ENCODE results near the gene GRID1.

GRID1 gene

DNA sequence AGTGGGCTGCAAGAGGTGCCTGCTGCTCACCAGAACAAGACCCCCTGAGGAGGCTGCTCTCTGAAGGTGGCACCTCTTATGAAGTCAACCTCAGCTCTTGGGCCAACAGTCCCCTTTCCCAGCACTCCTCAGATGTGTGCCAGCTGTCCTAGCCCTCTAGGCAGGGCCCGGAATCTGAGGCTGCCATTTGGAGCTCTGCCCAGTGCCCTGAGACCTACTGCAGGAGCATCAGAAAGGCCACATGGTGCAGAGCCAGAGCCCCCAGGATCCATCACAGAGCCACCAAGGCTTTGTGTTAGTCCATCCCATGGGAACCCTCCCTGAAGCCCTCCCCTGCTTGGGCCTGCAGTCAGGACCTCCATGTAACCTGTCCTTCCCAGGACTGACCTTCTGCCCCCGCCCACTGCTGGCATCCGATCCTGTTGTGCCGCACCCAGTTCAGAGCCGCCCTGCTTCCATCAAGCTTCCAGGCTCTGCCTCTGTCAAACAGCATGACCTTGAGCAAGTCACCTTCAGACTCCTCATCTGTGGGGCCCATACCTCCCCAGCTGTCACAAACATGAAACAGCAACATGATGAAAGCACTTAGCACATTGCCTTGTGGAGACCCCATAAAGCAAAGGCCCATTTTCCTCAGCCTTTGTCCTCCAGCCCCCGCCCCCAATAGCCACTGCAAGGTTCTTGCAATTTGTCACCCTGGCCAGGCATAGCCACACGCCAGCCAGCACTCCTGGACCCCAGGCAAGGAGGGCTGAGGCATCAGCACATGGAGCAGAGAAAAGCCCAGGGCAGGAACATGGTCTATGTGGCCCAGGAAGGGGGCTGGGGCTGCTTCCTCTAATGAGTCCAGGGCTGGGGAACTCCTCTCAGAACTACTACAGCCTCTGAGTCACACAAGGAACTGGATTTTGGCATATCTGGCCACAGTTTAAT is 51.7 kb downstream of the GRID1 start:
- no peak for DNase-seq (ENCODE audit: low read depth, low spot score)

DNA sequence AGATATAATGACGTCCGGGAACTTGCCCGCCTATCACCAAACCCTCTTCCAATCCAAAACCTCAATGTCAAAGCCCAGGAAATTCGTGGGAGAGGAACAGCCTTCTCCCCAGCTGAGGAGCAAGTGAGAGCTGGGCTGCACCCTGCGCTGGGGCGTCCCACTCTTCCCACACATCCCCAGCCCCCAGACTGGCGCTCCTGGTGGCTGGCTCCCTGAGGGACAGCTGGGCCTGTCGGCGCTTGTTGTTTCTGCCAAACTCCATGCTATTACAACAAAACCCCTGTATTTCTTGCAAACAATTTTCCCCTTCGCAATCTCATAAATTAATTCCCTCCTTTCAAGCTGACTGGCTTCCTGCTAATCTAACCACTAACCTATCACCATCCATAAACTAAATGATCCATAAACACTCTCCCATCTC is 53.0 kb downstream of the GRID1 start:
- no peak for DNase-seq (ENCODE audit: low read depth, low spot score)

- no peak for DNase-seq (ENCODE audit: low read depth, low spot score)
Observed at GRCh38 chr10:86312701-86313270, 53.8 kb downstream of the GRID1 start.

- DNase-seq (ENCODE audit: low read depth, low spot score): no peak
Observed at GRCh38 chr10:86311906-86312305, 54.7 kb downstream of the GRID1 start.

DNA sequence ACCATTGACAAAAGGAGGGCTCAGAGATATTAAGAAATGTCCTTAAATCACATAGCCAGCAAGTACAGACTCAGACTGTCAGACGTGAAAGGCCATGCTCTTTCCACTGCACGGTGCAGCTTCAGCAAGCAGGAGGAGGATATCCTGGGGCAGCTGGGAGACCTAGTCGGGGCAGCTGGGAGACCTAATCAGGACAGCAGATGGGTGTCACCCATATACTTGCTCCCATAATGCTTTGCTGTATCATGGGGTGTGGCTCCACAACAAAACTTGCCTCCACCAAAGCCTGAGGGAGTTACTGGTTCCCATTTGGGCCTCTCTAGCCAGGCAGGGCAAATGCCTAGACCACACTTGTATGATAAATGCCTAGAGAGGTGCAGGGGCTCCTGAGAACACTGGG is 55.4 kb downstream of the GRID1 start:
- no peak for DNase-seq (ENCODE audit: low read depth, low spot score)

- DNase-seq (ENCODE audit: low read depth, low spot score): no peak
Observed at GRCh38 chr10:86310702-86311101, 55.9 kb downstream of the GRID1 start.

- no peak for DNase-seq (ENCODE audit: low read depth, low spot score)
Observed at GRCh38 chr10:86310291-86310690, 56.3 kb downstream of the GRID1 start.

- DNase-seq (ENCODE audit: low read depth, low spot score): no peak
Observed at GRCh38 chr10:86308056-86308455, 58.5 kb downstream of the GRID1 start.

DNA sequence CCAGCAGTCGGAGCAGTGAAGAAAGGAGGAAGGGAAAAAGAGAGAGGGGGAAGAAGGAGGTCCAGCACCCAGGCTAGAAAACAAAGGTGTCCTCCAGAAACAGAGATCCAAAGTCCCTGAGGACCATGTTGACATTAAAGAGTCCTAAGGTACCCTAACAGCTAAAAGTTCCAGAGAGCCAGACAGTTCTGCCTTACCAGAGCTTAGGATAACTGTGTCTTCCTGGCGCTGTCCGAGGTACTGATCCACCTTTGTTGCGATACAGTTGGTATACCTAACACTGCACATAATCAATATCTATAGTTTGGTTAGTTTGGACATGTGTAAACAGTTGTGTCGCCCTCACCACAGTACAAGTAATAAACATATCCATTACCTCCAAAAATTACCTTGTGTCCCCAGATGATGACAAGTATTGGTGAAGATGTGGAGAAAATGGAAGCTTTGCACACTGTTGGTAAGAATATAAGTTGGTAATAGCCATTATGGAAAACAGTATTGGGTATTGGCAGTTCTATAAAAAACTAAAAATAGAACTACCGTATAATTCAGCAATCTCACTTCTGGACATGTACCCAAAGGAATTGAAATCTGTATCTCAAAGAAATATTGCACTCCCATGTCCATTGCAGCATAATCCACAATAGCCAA is 59.8 kb downstream of the GRID1 start:
- no peak for DNase-seq (ENCODE audit: low read depth, low spot score)

DNA sequence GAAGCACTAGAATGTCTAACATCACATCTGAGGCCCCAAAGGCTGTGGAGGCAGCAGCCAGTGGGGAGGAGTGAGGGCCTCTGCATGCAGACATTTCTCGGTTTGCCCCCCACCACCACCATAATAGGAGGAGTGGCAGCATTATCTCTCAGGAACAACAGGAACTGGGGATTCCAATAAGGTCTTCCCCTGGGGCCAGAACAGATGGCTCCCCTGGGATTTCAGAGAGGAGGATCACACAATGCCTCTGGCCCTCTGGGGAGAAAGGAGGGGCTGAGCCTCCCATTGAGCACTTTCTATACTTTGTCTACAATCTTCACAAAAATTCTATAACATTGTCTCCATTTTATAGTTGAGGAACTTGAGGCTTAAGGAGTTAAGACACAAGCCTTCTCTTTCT is 61.1 kb downstream of the GRID1 start:
- DNase-seq (ENCODE audit: low read depth, low spot score): no peak

DNA sequence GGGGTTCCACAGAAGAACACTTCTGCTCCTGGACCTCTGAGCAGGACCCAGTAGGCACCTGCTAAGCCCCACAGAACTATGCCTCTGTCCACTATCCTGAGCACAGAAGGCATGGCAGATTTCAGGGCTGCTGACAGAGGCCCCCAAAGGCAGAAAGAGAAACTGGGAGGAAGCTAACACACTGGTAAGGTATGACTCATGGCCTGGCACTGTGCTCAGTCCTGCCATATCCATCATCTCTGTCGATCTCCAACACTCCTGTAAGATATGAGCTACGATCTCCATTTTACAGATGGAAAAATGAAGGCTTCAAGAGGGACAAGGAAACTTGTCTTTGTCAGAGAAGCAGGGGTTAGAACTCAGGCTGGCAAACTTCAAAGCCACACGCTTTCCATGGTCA is 62.2 kb downstream of the GRID1 start:
- no peak for DNase-seq (ENCODE audit: low read depth, low spot score)

GRCh38 chr10:86303626-86304025 is 63.0 kb downstream of the GRID1 start:
- DNase-seq (ENCODE audit: low read depth, low spot score): no peak

DNA sequence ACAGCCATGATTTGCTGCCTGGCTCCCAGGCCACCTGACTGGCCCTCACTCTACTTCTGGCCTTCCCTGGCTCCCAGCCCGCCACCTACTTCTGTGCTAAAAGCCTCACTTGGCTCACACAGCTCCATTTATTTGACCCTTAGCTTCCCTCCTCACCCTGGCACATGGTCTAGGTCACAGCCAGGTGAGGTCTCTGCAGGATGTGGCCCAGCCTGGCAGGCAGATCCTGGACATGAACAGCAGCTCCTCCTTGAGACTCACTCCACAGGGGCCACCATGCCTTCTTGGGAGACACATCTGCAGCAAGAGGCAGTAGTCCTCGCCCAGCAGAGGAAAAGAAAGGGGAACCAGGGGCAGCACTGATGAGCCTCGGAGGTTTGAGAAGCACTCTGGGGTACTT is 64.6 kb downstream of the GRID1 start:
- no peak for DNase-seq (ENCODE audit: low read depth, low spot score)

DNA sequence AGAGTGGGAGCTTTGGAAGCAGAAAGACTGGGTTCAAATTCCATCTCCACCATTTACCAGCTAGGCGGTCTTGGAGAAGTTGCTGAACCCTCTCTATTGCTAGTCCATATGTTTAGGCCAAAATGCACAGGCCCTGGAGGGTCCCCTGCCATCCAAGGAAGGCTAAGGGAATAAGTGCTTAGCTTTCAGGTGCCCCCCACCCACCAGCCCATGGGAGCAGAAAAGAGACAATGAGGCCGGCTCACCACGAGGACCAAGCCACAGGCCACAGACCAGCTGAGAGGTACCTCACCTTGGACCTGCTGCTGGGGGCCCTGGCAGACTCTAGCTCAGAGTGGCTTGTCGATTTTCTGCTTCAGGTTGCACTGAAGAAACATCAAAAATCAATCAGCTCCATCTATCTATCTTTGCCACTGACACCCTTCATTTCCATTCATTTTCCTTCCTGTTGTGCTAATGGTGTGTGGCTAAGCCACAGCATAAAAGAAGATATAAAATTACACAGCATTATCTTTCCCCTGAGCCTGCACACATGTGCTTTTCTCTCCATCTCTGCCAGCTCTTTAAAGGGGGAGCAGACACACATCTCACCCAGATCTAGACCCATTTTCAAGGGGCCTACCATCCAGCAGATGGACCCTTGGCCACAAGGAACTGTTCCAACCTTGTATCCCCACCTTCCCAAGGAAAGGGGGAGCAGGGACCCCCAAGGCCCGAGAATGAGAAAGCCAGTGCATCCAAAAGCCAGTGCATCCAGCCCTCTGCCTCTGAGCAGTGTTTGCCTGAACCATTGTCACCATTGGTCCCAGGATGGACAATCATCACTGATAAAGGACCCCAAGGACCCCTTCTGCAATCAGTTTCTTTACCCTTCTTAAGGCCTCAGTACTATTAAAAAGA is 65.4 kb downstream of the GRID1 start:
- no peak for DNase-seq (ENCODE audit: low read depth, low spot score)

DNA sequence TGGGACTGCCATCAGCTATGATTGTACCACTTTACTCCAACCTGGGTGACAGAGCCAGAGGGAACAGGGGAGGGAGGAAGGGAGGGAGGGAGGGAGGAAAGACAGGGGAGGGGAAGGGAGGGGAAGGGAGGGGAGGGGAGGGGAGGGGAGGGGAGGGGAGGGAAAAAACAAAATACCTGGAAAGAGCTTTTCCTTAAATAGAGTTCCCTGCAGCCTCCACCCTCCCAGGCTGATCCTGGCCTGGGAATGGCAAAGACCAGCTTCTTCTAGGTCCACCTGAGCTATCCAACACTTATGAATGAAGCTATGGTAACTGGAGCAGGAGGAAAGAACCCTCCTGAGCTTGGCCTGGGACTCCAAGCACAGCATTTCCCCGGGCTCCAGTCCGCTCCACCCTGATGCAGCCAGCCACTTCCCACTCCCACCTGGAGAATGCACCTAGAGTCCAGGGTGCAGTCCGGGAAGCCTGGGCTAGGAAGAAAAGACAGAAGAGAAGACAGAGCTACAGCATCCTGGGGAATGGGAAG is 66.1 kb downstream of the GRID1 start:
- no peak for DNase-seq (ENCODE audit: low read depth, low spot score)

DNA sequence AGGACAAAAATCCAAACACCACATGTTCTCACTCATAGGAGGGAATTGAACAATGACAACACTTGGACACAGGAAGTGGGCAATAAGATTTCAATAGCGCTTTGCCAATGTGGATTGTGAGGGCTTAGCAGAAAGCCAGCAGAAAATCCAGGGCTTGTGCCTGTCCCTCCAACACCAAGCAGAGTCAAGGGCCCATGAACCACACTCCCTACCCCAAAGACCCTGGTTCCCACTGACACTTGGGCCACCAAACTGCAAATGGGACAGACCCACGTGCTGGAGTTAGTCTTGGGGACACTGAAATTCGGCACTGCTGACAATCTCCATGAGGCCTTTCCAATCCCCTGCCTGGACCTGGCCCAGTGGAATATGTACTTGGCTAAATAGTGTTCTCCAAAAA is 67.0 kb downstream of the GRID1 start:
- no peak for DNase-seq (ENCODE audit: low read depth, low spot score)

DNA sequence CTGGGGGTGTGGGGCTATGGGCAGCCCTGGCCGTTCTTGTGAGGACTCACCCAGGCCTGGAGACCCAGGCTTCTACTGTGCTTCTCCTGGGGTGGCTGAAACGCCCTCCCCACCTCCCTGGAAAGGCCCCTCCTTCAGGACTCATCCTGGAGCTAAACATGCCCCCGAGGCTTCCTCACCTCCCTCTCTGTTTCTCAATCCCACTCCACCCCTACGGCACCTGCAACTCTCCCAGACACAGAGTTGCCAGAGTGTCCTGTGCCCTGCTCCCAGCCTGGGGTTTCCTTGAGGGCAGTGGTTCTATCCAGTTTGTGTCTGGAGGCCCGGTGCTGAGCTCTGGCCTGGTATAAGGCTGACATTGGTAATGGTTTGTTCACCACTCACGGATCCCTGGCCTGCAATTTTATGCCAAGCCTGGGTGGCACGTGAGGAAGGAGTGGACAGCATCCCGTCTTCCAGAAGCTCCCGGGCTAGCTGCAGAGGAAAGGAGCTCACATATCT is 68.0 kb downstream of the GRID1 start:
- no peak for DNase-seq (ENCODE audit: low read depth, low spot score)

DNA sequence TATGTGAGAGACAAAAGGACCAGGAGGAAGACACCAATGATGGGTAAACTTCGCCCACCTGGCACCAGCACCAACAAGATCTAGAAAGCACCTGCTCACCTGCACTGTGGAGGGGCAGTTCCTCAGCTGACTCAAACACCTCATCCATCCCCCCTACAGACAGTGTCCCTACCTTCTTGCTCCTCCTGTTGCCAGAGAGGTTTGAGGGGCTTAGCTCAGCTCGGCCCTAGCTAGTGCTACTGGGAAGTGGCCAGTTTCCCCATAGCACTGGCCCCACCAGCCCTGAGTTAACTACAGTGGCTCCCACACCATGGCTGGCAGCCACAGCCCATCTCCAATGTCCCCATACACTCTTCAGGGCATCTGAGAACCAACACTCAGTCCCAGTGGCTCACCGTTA is 70.8 kb downstream of the GRID1 start:
- no peak for DNase-seq (ENCODE audit: low read depth, low spot score)

GRCh38 chr10:86295351-86295750 is 71.2 kb downstream of the GRID1 start:
- no peak for DNase-seq (ENCODE audit: low read depth, low spot score)

DNA sequence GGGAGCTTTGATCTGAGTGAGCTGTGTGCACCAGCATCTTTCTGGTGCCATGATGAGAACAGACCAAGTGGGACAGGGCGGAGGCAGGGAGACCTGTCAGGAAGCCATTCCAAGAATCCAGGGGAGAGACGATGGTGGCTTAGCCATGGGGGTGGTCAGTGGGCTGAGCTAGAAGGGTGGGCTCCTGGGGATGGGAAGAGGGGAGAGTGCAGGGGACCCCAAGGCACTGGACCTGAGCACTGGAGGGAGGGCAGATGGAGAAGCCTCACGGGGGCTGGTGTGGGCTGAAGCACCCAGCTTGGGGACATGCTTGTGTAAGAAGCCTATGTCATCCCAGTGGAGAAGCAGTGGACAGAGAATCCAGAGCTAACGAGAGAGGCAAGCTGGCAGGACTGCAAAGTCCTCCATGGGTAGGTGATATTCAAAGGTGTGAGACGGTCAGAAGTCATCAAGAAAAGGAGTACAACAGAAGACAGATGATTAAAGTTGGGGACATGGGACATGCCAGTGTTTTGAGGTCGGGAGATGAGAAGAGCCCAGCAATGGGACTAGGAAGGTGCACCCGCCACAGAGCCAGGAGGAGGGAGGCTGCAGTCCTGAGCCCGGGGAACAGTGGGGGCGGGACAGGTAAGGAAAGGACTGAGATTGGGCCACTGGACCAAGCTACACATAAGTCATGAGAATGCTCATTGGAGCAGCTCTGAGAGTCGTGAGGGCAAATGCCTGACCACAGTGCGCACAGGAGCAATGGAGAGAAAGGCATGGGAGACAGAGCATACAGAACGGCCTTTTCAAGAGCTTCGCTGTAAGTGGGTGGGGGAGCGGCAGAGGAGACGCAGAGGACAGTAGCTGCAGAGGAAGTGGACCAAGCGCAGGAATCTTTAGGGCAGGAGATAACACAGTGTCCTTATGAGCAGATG is 72.0 kb downstream of the GRID1 start:
- DNase-seq (ENCODE audit: low read depth, low spot score): no peak
